Endodermal cell (in vitro differentiated cells): Measurements from ENCODE around the gene IL23A. TPM values are rescaled to one million over a fixed set of nuclear protein-coding genes. Genes with fewer than 3 reads are reported as not detected.
A peak's percentile ranks its signal among the peaks of the same experiment; 100 is the strongest.
"Not testable (repeated sequence)": the region's sequence is repeated elsewhere in the genome, so short reads cannot be mapped to it uniquely, and the experiment has no call there.

Experiments used
- DNase-seq: peaks from one replicate; pipeline ENCODE4 v3.0.0-alpha.2; 2017
- H3K27ac ChIP-seq: 2 replicates; pipeline ENCODE4 v1.5.1; 2013; ENCODE audit warnings: mild to moderate bottlenecking, low read depth, low read length, moderate library complexity
- H3K27me3 ChIP-seq: 2 replicates; pipeline ENCODE4 v1.6.1; 2013; ENCODE audit warnings: mild to moderate bottlenecking, low read length, moderate library complexity; ENCODE audit not compliant: insufficient read depth, control insufficient read depth, poor library complexity, severe bottlenecking
- H3K36me3 ChIP-seq: 2 replicates; pipeline ENCODE4 v1.7.0; 2013; ENCODE audit warnings: mild to moderate bottlenecking, low read length, moderate library complexity; ENCODE audit not compliant: control insufficient read depth, insufficient read depth
- H3K4me1 ChIP-seq: one replicate; pipeline ENCODE4 v1.7.0; 2013; ENCODE audit warnings: low read length; ENCODE audit not compliant: control insufficient read depth, insufficient read depth
- H3K4me3 ChIP-seq: 2 replicates; pipeline ENCODE4 v1.5.1; 2013; ENCODE audit warnings: mild to moderate bottlenecking, low read length, moderate library complexity
- H3K9ac ChIP-seq: 2 replicates; pipeline ENCODE4 v1.6.1; 2013; ENCODE audit warnings: mild to moderate bottlenecking, low read length, moderate library complexity; ENCODE audit not compliant: poor library complexity, severe bottlenecking; ENCODE audit errors: extremely low read depth
- H3K9me3 ChIP-seq: 2 replicates; pipeline ENCODE4 v1.6.1; 2013; ENCODE audit warnings: mild to moderate bottlenecking, low read length, moderate library complexity; ENCODE audit not compliant: control insufficient read depth
- H3K27ac Mint-ChIP-seq: 2 replicates; pipeline ENCODE4 v1.8.0; 2020; ENCODE audit warnings: mixed read lengths
- H3K27me3 Mint-ChIP-seq: 2 replicates; pipeline ENCODE4 v1.8.0; 2021; ENCODE audit warnings: mild to moderate bottlenecking, mixed read lengths; ENCODE audit not compliant: insufficient read depth
- H3K36me3 Mint-ChIP-seq: 2 replicates; pipeline ENCODE4 v1.8.0; 2020; ENCODE audit warnings: low read depth, mixed read lengths
- H3K4me1 Mint-ChIP-seq: 2 replicates; pipeline ENCODE4 v1.8.0; 2020; ENCODE audit warnings: mixed read lengths
- H3K4me3 Mint-ChIP-seq: 2 replicates; pipeline ENCODE4 v1.8.0; 2020; ENCODE audit warnings: mild to moderate bottlenecking, moderate library complexity, mixed read lengths
- H3K9me3 Mint-ChIP-seq: 2 replicates; pipeline ENCODE4 v1.8.0; 2020; ENCODE audit warnings: mild to moderate bottlenecking, mixed read lengths
- CTCF ChIP-seq: fragments of 200-600 bp; sonication (generic); conservative IDR thresholded peaks from 2 replicates; pipeline ENCODE4 v1.5.0; 2021; ENCODE audit warnings: antibody characterized with exemption, mild to moderate bottlenecking
- WGBS, 2 experiments: methylation state at CpG; one replicate each; pipeline versions ENCODE4 v1.1.5 to v1.1.7; 2013; ENCODE audit warnings: missing lambda C conversion rate in 2 of 2, mixed read lengths in 1 of 2; ENCODE audit not compliant: insufficient coverage in 1 of 2, insufficient read length in 1 of 2; 5-methylcytosine and 5-hydroxymethylcytosine counted together
- total RNA-seq, 2 donors: library from RNA; stranded (reverse); fragmentation: NEBNext Ultra II Directional in 1 of 2; extraction: Animal tissue kit (Norgen Biotek cat#: 25700) in 1 of 2; gene quantifications; 2 replicates in 1 of 2; 3 replicates in 1 of 2; pipeline ENCODE4 v1.2.1, GENCODE V29; 2021

IL23A gene
- total RNA-seq, 2 donors from 2014 or later, result 4.6 to 10.4 TPM

GRCh38 chr12:56346675-56347074 lies 8.0 kb downstream of the IL23A start:
- Histone ChIP-seq H3K4me1 (no peaks in the 10 kb centered on the region), H3K9ac (no peak overlapping the region), H3K36me3 (peaks cover 77% of the 10 kb centered on the region), H3K4me3 (no peak overlapping the region), H3K9me3 (no peaks in the 10 kb centered on the region), H3K27me3 (no peaks in the 10 kb centered on the region), H3K27ac (no peak overlapping the region)
- peak overlapping the region; percentile 72 for H3K27ac Mint-ChIP-seq
- H3K27me3 Mint-ChIP-seq, result no peaks in the 10 kb centered on the region
- 92% methylated on average over 6 to 7 of the region's 7 CpGs for WGBS, 2 experiments
- no peaks in the 10 kb centered on the region for H3K4me1 Mint-ChIP-seq
- H3K9me3 Mint-ChIP-seq, result no peaks in the 10 kb centered on the region
- peak; percentile 86 for DNase-seq
- peaks cover 76% of the 10 kb centered on the region for H3K36me3 Mint-ChIP-seq
- no peak overlapping the region for H3K4me3 Mint-ChIP-seq
- peak; percentile 56 for TF ChIP-seq CTCF

- peak overlapping the region; percentile 72 for H3K27ac Mint-ChIP-seq
- not testable (repeated sequence) for H3K27me3 Mint-ChIP-seq, H3K4me1 ChIP-seq, H3K27ac ChIP-seq, H3K9me3 Mint-ChIP-seq, H3K4me3 ChIP-seq, H3K4me1 Mint-ChIP-seq, H3K9ac ChIP-seq, H3K4me3 Mint-ChIP-seq, H3K9me3 ChIP-seq, H3K27me3 ChIP-seq, DNase-seq
- WGBS, 2 experiments, result 91 to 92% methylated on average over 7 to 9 of the region's 9 CpGs
- peaks cover 76% of the 10 kb centered on the region for H3K36me3 Mint-ChIP-seq
- H3K36me3 ChIP-seq, result peaks cover 76% of the 10 kb centered on the region
These were observed 8.6 kb downstream of the IL23A start for GRCh38 chr12:56347255-56347654.

GRCh38 chr12:56348776-56349175 lies 10.1 kb downstream of the IL23A start:
- no peaks in the 10 kb centered on the region for H3K27me3 Mint-ChIP-seq

More at GRCh38 chr12:56348776-56349175, 10.1 kb downstream of the IL23A start:
- peaks cover 73% of the 10 kb centered on the region for H3K36me3 ChIP-seq
- Mint-ChIP-seq H3K4me1 (no peaks in the 10 kb centered on the region), H3K4me3 (no peak overlapping the region), H3K9me3 (no peaks in the 10 kb centered on the region), H3K36me3 (peaks cover 68% of the 10 kb centered on the region), H3K27ac (no peak overlapping the region)
- no peak for DNase-seq
- H3K9me3 ChIP-seq, result no peaks in the 10 kb centered on the region
- no peaks in the 10 kb centered on the region for H3K4me1 ChIP-seq
- 95 to 100% methylated on average over 2 to 5 of the region's 5 CpGs for WGBS, 2 experiments
- TF ChIP-seq CTCF, result no peak
- H3K27me3 ChIP-seq, result no peaks in the 10 kb centered on the region
- H3K9ac ChIP-seq, result no peak overlapping the region
- no peak overlapping the region for H3K27ac ChIP-seq
- H3K4me3 ChIP-seq, result no peak overlapping the region
